Measurements from ENCODE around the gene GLIS2. TPM values are rescaled to one million over a fixed set of nuclear protein-coding genes. Genes with fewer than 3 reads are reported as not detected.

GLIS2 gene
- total RNA-seq, 1 experiment from 2014 or later: 13.1 TPM

DNA sequence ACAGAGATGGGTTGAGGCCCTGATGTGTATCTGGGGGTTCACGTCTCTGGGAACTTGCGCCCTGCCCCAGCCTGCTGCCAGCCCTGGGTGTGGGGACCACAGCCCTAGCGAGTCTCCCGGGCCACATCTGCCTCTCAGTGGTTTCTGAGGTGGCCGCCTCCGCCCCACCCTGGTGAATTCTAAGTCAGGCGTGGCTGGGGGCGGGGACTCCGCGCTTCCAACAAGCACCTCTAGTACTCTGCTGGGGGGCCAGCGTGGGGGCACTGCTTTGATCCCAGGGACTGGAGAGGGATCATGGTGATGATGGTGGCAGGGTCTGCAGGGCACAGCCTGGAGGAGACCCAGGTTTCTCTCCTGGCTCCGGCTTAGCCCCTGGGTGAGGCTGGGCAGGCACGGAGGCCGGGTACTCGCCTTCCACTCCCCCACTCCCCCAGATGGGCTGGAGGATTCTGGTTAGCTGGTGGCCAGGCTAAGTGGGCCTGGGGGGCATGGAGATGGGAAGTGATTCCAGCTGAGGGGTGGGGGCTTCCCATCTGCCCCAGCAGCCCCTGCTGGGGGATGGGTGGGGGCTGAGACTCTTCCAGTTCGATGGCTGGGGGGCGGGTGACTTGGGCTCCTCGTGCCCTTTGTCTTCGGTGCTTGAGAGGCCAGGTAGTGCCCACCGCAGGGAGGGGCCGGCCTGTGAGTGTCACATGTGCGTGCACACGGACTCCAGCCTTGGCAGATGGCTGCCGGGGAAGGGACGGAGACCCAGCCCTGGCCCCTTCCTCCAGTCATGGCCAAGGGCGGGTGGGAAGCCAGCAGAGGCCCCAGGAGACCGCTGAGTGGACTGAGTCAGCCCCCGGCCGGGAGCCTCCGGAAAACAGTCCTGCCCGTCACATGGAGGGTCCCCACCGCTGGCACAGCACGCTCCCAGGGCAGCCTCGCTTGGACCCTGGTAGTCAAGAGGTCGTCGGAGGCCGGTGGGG lies 3.9 kb downstream of the GLIS2 start:
- Histone ChIP-seq H3K4me1 (peaks cover 29% of the 10 kb centered on the region), H3K4me3 (ENCODE audit: low read depth, low read length) (no peak overlapping the region), H3K9me3 (no peaks in the 10 kb centered on the region), H3K36me3 (ENCODE audit: control insufficient read depth, insufficient read depth, low read length) (no peaks in the 10 kb centered on the region), H3K27me3 (replicated peaks; ENCODE audit: control insufficient read depth, insufficient read depth, low read length) (no peaks in the 10 kb centered on the region)
- TF ChIP-seq, protein P1, sequence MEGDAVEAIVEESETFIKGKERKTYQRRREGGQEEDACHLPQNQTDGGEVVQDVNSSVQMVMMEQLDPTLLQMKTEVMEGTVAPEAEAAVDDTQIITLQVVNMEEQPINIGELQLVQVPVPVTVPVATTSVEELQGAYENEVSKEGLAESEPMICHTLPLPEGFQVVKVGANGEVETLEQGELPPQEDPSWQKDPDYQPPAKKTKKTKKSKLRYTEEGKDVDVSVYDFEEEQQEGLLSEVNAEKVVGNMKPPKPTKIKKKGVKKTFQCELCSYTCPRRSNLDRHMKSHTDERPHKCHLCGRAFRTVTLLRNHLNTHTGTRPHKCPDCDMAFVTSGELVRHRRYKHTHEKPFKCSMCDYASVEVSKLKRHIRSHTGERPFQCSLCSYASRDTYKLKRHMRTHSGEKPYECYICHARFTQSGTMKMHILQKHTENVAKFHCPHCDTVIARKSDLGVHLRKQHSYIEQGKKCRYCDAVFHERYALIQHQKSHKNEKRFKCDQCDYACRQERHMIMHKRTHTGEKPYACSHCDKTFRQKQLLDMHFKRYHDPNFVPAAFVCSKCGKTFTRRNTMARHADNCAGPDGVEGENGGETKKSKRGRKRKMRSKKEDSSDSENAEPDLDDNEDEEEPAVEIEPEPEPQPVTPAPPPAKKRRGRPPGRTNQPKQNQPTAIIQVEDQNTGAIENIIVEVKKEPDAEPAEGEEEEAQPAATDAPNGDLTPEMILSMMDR (IDR thresholded peaks at IDR 0.05; ENCODE audit: insufficient read depth in 1 of 2, low read depth in 1 of 2, low read length in 1 of 2, severe bottlenecking in 1 of 2, unreplicated experiment in 1 of 2): no peak
- H3K27ac Mint-ChIP-seq (ENCODE audit: unreplicated experiment): no peak overlapping the region
- H3K27me3 Mint-ChIP-seq (ENCODE audit: insufficient read depth, unreplicated experiment): no peaks in the 10 kb centered on the region
- no peak for DNase-seq
- no peak overlapping the region for H3K4me3 Mint-ChIP-seq (ENCODE audit: unreplicated experiment)
- H3K4me1 Mint-ChIP-seq (ENCODE audit: low read depth, unreplicated experiment): peaks cover 2% of the 10 kb centered on the region
- ChIA-PET POLR2A (no interaction called here), CTCF (no interaction called here)
- intact Hi-C loops (cut with micrococcal nuclease; ENCODE audit: unreplicated experiment): no loop called here
- peaks cover 9% of the 10 kb centered on the region for H3K36me3 Mint-ChIP-seq (ENCODE audit: insufficient read depth, unreplicated experiment)
- H3K9me3 Mint-ChIP-seq (ENCODE audit: unreplicated experiment): no peaks in the 10 kb centered on the region
- no TSS peak for BruUV-seq (replicated peaks)

DNA sequence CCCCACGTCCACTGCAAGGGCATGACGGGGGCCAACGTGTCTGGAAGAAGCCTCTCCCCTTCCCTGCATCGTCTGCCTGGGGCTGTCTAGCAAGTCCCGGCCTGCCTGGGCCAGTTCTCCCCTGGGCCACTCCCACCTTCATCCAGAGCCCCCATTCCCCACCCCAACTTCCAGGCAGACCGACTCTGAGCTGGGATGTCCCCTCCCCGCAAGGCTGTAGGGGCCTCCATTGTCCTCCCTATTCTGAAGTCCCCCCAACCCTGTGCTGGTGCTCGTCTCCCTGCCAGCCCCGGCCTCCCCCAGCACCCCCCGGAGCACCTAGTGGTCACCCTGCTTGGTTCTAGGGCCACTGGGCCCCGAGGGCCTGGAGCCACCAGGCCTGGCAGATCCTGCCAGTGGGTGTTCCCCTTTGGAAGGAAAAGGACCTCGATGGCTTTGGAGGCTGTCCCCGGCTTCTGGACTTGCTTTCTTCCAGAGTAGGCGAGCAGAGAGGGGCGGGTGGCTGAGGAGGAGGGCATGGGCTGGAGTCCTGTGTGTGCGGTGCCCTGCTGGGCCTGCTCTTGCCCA lies 4.8 kb downstream of the GLIS2 start:
- Mint-ChIP-seq H3K36me3 (ENCODE audit: insufficient read depth, unreplicated experiment) (peaks cover 5% of the 10 kb centered on the region), H3K9me3 (ENCODE audit: unreplicated experiment) (no peaks in the 10 kb centered on the region), H3K4me1 (ENCODE audit: low read depth, unreplicated experiment) (no peaks in the 10 kb centered on the region), H3K27ac (ENCODE audit: unreplicated experiment) (no peak overlapping the region), H3K27me3 (ENCODE audit: insufficient read depth, unreplicated experiment) (no peaks in the 10 kb centered on the region), H3K4me3 (ENCODE audit: unreplicated experiment) (no peak overlapping the region)
- intact Hi-C loops (cut with micrococcal nuclease; ENCODE audit: unreplicated experiment): no loop called here
- Histone ChIP-seq H3K4me1 (peaks cover 29% of the 10 kb centered on the region), H3K36me3 (ENCODE audit: control insufficient read depth, insufficient read depth, low read length) (no peaks in the 10 kb centered on the region), H3K27me3 (replicated peaks; ENCODE audit: control insufficient read depth, insufficient read depth, low read length) (no peaks in the 10 kb centered on the region), H3K9me3 (no peaks in the 10 kb centered on the region), H3K4me3 (ENCODE audit: low read depth, low read length) (no peak overlapping the region)
- ChIA-PET CTCF (interaction anchor here (0.6 kb wide), 1 partner anchor 34 kb away, joined by 3 read pairs; no protein-coding TSS in a partner anchor), POLR2A (no interaction called here)
- TF ChIP-seq, protein P1 (IDR thresholded peaks at IDR 0.05; ENCODE audit: insufficient read depth in 1 of 2, low read depth in 1 of 2, low read length in 1 of 2, severe bottlenecking in 1 of 2, unreplicated experiment in 1 of 2): no peak
- no TSS peak for BruUV-seq (replicated peaks)
- DNase-seq: no peak

DNA sequence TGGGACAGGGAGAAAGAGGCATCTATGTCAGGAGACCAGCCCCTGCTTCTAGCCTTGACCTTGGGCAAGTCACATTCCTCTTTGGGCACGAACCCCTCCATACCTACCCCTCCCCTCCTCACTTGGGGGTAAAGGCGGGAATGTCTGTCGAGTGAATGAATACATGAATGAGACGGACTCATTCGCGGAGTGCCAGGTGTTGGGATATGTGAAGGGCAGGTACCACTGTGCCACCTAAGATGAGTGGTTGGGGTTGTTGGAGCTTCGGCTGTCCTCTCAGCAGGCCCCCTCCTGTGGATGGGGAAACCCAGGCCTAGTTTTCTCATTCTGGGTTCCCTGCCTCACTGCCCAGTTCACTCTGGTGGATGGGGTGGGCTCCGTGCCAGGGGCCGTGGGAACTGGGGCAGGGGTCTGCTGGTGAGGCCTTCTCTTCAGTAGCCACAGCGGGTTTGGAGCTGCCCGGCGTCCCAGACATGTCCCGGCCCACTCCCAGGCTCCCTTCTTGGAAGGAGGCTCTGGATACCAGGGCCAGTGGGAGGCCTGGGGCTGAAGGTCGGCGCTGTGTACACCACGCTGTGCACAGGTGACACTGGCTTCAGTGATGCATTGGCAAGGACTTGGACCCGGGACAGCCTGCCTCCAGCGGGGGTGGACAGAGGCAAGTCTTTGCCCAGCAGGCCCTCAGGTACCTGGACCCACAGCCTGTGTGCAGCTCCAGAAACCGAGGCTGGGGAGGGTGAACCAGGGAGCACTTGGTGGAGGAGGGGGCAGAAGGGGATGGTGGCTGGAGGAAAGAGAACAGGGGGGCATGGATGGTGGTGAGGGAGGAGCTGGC lies 5.6 kb downstream of the GLIS2 start:
- peaks cover 29% of the 10 kb centered on the region for H3K4me1 ChIP-seq
- no TSS peak for BruUV-seq (replicated peaks)
- no peaks in the 10 kb centered on the region for H3K9me3 ChIP-seq
- Mint-ChIP-seq H3K27ac (ENCODE audit: unreplicated experiment) (no peak overlapping the region), H3K4me1 (ENCODE audit: low read depth, unreplicated experiment) (no peaks in the 10 kb centered on the region), H3K4me3 (ENCODE audit: unreplicated experiment) (no peak overlapping the region), H3K36me3 (ENCODE audit: insufficient read depth, unreplicated experiment) (peaks cover 5% of the 10 kb centered on the region), H3K9me3 (ENCODE audit: unreplicated experiment) (no peaks in the 10 kb centered on the region), H3K27me3 (ENCODE audit: insufficient read depth, unreplicated experiment) (no peaks in the 10 kb centered on the region)
- intact Hi-C loops (cut with micrococcal nuclease; ENCODE audit: unreplicated experiment): no loop called here
- ChIA-PET CTCF (no interaction called here), POLR2A (no interaction called here)
- DNase-seq: no peak
- no peaks in the 10 kb centered on the region; the same call in 1 of the 2 replicates for H3K36me3 ChIP-seq (ENCODE audit: control insufficient read depth, insufficient read depth, low read length)
- H3K27me3 ChIP-seq (replicated peaks; ENCODE audit: control insufficient read depth, insufficient read depth, low read length): no peaks in the 10 kb centered on the region
- H3K4me3 ChIP-seq (ENCODE audit: low read depth, low read length): no peak overlapping the region
- TF ChIP-seq, protein P1 (IDR thresholded peaks at IDR 0.05; ENCODE audit: insufficient read depth in 1 of 2, low read depth in 1 of 2, low read length in 1 of 2, severe bottlenecking in 1 of 2, unreplicated experiment in 1 of 2): no peak

Measured in Caco-2 (cell line).